Upper lobe of right lung (tissue), 1 donor: Measurements from ENCODE around the gene PDE6H. TPM values are rescaled to one million over a fixed set of nuclear protein-coding genes. Genes with fewer than 3 reads are reported as not detected.

Experiments
- ATAC-seq: fragments of 200-7000 bp; cut with Tn5 transposase; one replicate; pipeline ENCODE4 v1.9.1; 2020; ENCODE audit warnings: mild to moderate bottlenecking, moderate library complexity
- DNase-seq: peaks from one replicate; pipeline ENCODE4 v3.0.0-alpha.2; 2020
- H3K27ac ChIP-seq: fragments of 200-600 bp; one replicate; pipeline ENCODE4 v1.8.0; 2022
- H3K27me3 ChIP-seq: fragments of 200-600 bp; one replicate; pipeline ENCODE4 v1.8.0; 2022; ENCODE audit warnings: mild to moderate bottlenecking
- H3K36me3 ChIP-seq: fragments of 200-600 bp; one replicate; pipeline ENCODE4 v1.8.0; 2022
- H3K4me1 ChIP-seq: fragments of 200-600 bp; one replicate; pipeline ENCODE4 v1.8.0; 2022
- H3K4me3 ChIP-seq: fragments of 200-600 bp; one replicate; pipeline ENCODE4 v1.8.0; 2022; ENCODE audit warnings: mild to moderate bottlenecking
- H3K9me3 ChIP-seq: fragments of 200-600 bp; one replicate; pipeline ENCODE4 v1.8.0; 2022
- CTCF ChIP-seq: fragments of 200-600 bp; IDR thresholded peaks from one replicate; pipeline ENCODE4 v1.8.0; 2022; ENCODE audit warnings: antibody characterized with exemption
- intact Hi-C: fragments of 100-400 bp; cut with DNase I; formaldehyde crosslinking; loops from one replicate; pipeline ENCODE4 v1.11.0; 2022
- total RNA-seq: library from RNA; stranded (reverse); fragmentation: NEBNext Ultra II Directional; extraction: Animal tissue kit (Norgen Biotek cat#: 25700); gene quantifications from one replicate; pipeline ENCODE4 v1.2.1, GENCODE V29; 2021
- donor health status: DM: no; HTN: yes; CAD: no; lungs with severe emphysema.

Gene PDE6H
- total RNA-seq, 1 donor from 2014 or later = not detected

DNA sequence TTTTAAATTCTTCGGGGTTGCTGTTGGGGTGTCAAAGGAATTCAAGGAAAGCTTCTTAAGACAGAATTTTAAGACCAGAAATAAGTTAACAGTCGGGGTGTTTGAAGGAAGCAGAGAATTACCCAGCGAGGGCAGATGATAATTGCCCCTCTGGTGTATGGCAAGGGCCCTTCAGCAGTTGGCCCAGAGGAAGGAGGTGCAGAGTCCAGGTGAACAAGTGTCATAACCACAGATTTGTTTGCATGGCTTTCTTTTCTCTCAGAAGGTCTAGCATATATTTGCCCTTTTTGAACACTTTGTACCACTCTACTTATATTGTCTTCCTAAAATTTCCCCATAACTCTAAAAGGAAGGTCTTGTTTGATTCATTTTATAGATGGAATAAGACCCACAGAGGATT is 1.8 kb downstream of the PDE6H start:
- Histone ChIP-seq H3K36me3 (no peaks in the 10 kb centered on the region), H3K4me3 (no peak overlapping the region), H3K27ac (no peak overlapping the region), H3K27me3 (no peaks in the 10 kb centered on the region), H3K4me1 (no peaks in the 10 kb centered on the region), H3K9me3 (no peaks in the 10 kb centered on the region)
- no peak for TF ChIP-seq CTCF
- ATAC-seq = no peak
- DNase-seq = no peak
- intact Hi-C loops = no loop called here

DNA sequence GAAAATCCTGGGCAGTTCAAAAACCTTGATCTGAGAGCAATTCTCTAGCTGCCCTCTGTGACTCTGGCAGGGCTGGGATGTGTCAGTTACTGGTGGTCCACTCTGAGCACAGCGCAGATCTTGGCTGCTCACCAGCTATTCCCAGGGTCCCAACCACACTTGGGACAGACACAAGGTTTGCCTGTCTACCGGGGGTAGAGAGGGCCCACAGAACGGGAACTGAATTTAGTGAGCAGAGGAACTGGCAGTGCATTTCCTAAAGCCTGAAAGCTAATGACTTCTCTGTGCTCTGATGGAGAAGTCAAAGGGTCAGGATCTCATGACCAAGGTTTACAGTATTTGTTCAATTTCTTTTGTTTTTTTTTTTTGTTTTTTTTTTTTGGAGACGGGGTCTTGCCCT is 2.6 kb downstream of the PDE6H start:
- Histone ChIP-seq H3K9me3 (no peaks in the 10 kb centered on the region), H3K27me3 (no peaks in the 10 kb centered on the region), H3K36me3 (no peaks in the 10 kb centered on the region), H3K4me1 (no peaks in the 10 kb centered on the region), H3K27ac (no peak overlapping the region), H3K4me3 (no peak overlapping the region)
- ATAC-seq (peak; percentile 80), DNase-seq (no peak)
- intact Hi-C loops = no loop called here
- no peak for TF ChIP-seq CTCF

- ATAC-seq (no peak), DNase-seq (no peak)
- H3K36me3 ChIP-seq = no peaks in the 10 kb centered on the region
- intact Hi-C loops = no loop called here
- H3K4me3 ChIP-seq = no peak overlapping the region
- H3K27ac ChIP-seq = no peak overlapping the region
- H3K4me1 ChIP-seq = no peaks in the 10 kb centered on the region
- H3K27me3 ChIP-seq = no peaks in the 10 kb centered on the region
- no peaks in the 10 kb centered on the region for H3K9me3 ChIP-seq
- TF ChIP-seq CTCF = no peak
Measured at GRCh38 chr12:14976658-14977057, 3.8 kb downstream of the PDE6H start.

DNA sequence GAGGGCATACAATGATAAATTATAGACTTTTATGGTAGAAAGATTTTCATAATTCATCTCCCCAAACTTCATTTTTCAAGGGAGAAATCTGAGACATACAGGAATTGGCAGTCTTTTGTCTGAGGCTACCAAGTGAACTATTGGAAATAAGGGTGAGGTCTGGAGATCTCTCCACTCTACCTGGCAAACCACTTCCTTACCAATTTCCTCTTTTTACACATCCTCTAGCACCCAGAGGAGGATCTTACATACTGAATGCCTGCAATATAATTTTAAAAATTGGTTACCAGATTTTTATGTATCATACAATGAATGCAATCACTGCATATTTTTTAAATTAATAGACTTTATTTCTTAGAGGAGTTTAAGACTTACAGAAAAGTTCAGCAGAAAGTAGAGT is 6.6 kb downstream of the PDE6H start:
- DNase-seq = no peak
- Histone ChIP-seq H3K27ac (no peak overlapping the region), H3K4me1 (no peaks in the 10 kb centered on the region), H3K4me3 (no peak overlapping the region), H3K27me3 (no peaks in the 10 kb centered on the region), H3K9me3 (no peaks in the 10 kb centered on the region), H3K36me3 (no peaks in the 10 kb centered on the region)
- ATAC-seq = no peak
- intact Hi-C loops = no loop called here
- TF ChIP-seq CTCF = no peak

DNA sequence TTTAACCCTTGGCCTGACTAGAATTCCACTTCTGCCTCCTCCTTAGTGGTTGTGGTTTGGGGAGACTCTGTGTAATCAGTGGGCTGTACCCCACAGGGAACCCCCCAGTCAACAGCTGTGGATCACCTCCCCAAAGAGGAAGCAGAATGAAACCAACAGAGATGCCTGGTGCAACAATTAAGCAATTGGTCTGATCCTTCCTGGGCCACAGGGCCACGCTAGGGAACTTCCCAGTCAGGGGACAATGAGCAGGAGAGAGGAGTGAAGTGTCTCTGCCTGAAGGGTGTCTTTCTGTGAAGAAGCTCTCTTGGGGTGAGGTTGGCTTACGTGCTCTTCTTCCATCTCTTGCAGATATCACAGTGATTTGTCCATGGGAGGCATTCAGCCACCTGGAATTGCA is 8.2 kb downstream of the PDE6H start:
- no peak for TF ChIP-seq CTCF
- Histone ChIP-seq H3K27ac (peak overlapping the region; percentile 56), H3K36me3 (no peaks in the 10 kb centered on the region), H3K4me1 (no peaks in the 10 kb centered on the region), H3K9me3 (no peaks in the 10 kb centered on the region), H3K4me3 (no peak overlapping the region), H3K27me3 (no peaks in the 10 kb centered on the region)
- peak; percentile 62 for DNase-seq
- peak; percentile 91 for ATAC-seq
- intact Hi-C loops = no loop called here

- Histone ChIP-seq H3K27ac (peak overlapping the region; percentile 5), H3K36me3 (no peaks in the 10 kb centered on the region), H3K27me3 (no peaks in the 10 kb centered on the region), H3K4me1 (no peaks in the 10 kb centered on the region), H3K9me3 (no peaks in the 10 kb centered on the region), H3K4me3 (no peak overlapping the region)
- DNase-seq (no peak), ATAC-seq (peak; percentile 55)
- no peak for TF ChIP-seq CTCF
- intact Hi-C loops = no loop called here
Measured at GRCh38 chr12:14982562-14982961, 9.7 kb downstream of the PDE6H start.
